Testis (tissue), 3 donors: ENCODE results near the gene SMIM36. TPM values are rescaled to one million over a fixed set of nuclear protein-coding genes. Genes with fewer than 3 reads are reported as not detected.
A peak's percentile ranks its signal among the peaks of the same experiment; 100 is the strongest.
"Not testable (repeated sequence)": the region's sequence is repeated elsewhere in the genome, so short reads cannot be mapped to it uniquely, and the experiment has no call there.

Source experiments
- DNase-seq: peaks from one replicate; pipeline ENCODE4 v3.0.0-alpha.2; 2019
- H3K27ac ChIP-seq, 2 donors: fragments of 200-600 bp; sonication (generic); one replicate each; pipeline ENCODE4 v1.5.1; 2019
- H3K27me3 ChIP-seq: fragments of 200-600 bp; sonication (generic); one replicate; pipeline ENCODE4 v1.5.1; 2019
- H3K36me3 ChIP-seq: fragments of 200-600 bp; sonication (generic); one replicate; pipeline ENCODE4 v1.5.1; 2017; ENCODE audit warnings: low read depth; ENCODE audit errors: missing control alignments
- H3K4me1 ChIP-seq: fragments of 200-600 bp; sonication (generic); one replicate; pipeline ENCODE4 v1.5.1; 2019
- H3K4me3 ChIP-seq, 2 donors: fragments of 200-600 bp; sonication (generic); one replicate each; pipeline ENCODE4 v1.5.1; 2017 to 2019
- H3K9me3 ChIP-seq: fragments of 200-600 bp; sonication (generic); one replicate; pipeline ENCODE4 v1.5.1; 2017
- POLR2A ChIP-seq: fragments of 450-650 bp; IDR thresholded peaks from one replicate; pipeline ENCODE4 v1.6.1; 2017; ENCODE audit warnings: antibody characterized with exemption, mild to moderate bottlenecking, moderate library complexity
- WGBS, 2 donors: methylation state at CpG; one replicate each; pipeline ENCODE4 v1.1.5; 2018; 5-methylcytosine and 5-hydroxymethylcytosine counted together
- intact Hi-C: fragments of 100-400 bp; cut with DNase I; formaldehyde crosslinking; loops from one replicate; pipeline ENCODE4 v1.15.1; 2023; ENCODE audit warnings: low total_unique reads
- polyA plus RNA-seq: library from polyadenylated mRNA; stranded (reverse); fragments of 350-450 nt; fragmentation: Illumina TruSeq; extraction: RNeasy Lipid Tissue Mini Kit (QIAGEN cat#74804); gene quantifications from one replicate; pipeline ENCODE4 v1.2.3, GENCODE V29; 2014; ENCODE audit warnings: low read depth, low replicate concordance; ENCODE audit not compliant: insufficient read depth
- total RNA-seq, 2 donors: library from RNA; depleted of rRNA; stranded (reverse); fragments of >200 nt; gene quantifications; one replicate each; pipeline ENCODE4 v1.2.3, GENCODE V29; 2016
- TF ChIP-seq, protein P1 (sequence below), 3 experiments: fragments of 450-650 bp in 2 of 3; fragments of 200-600 bp in 1 of 3; sonication (generic) in 1 of 3; IDR thresholded peaks; one replicate each; pipeline ENCODE4 v1.5.1; 2016 to 2019; ENCODE audit warnings: antibody characterized with exemption in 3 of 3, mild to moderate bottlenecking in 2 of 3, moderate library complexity in 1 of 3

Gene SMIM36
- total and polyA plus RNA-seq, 3 donors from 2014 or later: 0.55 to 26.0 (median 9.5) TPM

DNA sequence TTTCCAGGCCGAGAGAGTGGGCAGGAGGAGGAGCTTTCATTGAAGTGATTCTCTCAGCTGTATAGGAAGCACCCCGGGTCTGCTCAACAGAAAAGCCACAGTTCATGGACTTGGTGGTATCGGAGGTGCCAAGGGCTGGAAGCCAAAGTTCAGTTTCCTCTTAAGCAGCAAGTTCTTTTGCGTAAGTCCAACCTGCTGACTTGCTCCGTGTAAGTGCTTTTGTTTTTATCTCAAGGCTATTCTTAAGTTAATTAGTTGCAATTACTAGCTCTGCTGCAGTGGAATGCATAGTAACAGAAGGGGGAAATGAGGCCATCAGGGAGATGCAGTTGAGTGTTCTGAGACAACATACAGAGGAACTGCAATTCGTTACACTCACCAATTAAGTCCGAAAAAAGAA is 44.6 kb downstream of the SMIM36 start:
- Histone ChIP-seq H3K4me1 (peaks cover 14% of the 10 kb centered on the region), H3K4me3 (no peak overlapping the region), H3K36me3 (no peaks in the 10 kb centered on the region), H3K9me3 (no peaks in the 10 kb centered on the region), H3K27ac (peak overlapping the region in 1 of 2 donors; percentile 59), H3K27me3 (no peaks in the 10 kb centered on the region)
- DNase-seq: peak; percentile 87
- intact Hi-C loops: no loop called here
- WGBS, 2 donors: 22 to 24% methylated on average over 7 of the region's 7 CpGs
- TF ChIP-seq POLR2A: no peak
- TF ChIP-seq, protein P1, sequence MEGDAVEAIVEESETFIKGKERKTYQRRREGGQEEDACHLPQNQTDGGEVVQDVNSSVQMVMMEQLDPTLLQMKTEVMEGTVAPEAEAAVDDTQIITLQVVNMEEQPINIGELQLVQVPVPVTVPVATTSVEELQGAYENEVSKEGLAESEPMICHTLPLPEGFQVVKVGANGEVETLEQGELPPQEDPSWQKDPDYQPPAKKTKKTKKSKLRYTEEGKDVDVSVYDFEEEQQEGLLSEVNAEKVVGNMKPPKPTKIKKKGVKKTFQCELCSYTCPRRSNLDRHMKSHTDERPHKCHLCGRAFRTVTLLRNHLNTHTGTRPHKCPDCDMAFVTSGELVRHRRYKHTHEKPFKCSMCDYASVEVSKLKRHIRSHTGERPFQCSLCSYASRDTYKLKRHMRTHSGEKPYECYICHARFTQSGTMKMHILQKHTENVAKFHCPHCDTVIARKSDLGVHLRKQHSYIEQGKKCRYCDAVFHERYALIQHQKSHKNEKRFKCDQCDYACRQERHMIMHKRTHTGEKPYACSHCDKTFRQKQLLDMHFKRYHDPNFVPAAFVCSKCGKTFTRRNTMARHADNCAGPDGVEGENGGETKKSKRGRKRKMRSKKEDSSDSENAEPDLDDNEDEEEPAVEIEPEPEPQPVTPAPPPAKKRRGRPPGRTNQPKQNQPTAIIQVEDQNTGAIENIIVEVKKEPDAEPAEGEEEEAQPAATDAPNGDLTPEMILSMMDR (IDR thresholded peaks at IDR 0.05): no peak

DNA sequence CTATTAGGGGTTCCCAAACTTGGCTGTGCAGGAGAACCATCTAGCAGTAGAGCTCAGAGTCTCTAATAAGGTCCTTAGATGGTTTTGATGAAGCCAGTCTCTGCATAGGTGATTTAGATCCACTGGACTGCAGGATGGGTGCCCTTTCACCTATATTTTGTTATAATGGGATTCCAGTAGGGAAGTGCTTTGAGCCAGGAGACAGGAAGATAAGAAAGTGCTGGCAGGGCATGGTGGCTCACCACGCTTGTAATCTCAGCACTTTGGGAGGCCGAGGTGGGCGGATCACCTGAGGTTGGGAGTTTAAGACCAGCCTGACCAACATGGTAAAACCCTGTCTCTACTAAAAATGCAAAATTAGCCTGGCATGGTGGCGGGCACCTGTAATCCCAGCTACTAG is 45.5 kb downstream of the SMIM36 start:
- intact Hi-C loops, H3K27me3 ChIP-seq, H3K9me3 ChIP-seq, H3K27ac ChIP-seq, DNase-seq, H3K4me3 ChIP-seq, H3K36me3 ChIP-seq: not testable (repeated sequence)
- peaks cover 14% of the 10 kb centered on the region for H3K4me1 ChIP-seq
- 81 to 90% methylated on average over 4 of the region's 4 CpGs for WGBS, 2 donors

DNA sequence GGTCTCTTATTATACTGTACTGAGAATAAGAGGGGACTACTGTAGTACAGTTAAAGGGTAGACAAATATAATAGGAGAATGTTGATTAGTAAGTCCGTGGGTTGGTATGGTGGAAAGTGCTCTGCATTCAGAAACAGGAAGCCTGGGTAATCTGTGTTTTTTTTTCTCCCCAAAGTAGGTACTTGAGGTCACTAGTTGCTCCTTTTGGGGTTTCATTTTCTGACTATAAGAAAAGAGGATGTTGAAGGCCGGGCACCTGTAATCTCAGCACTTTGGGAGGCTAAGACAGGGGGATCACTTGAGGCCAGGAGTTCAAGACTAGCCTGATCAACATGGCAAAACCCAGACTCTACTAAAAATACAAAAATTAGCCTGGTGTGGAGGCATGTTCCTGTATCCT is 47.7 kb downstream of the SMIM36 start:
- TF ChIP-seq POLR2A: no peak
- TF ChIP-seq, protein P1 (IDR thresholded peaks at IDR 0.05): no peak
- Histone ChIP-seq H3K9me3 (no peaks in the 10 kb centered on the region), H3K27me3 (no peaks in the 10 kb centered on the region), H3K27ac (no peak overlapping the region), H3K36me3 (no peaks in the 10 kb centered on the region), H3K4me3 (no peak overlapping the region), H3K4me1 (peaks cover 14% of the 10 kb centered on the region)
- DNase-seq: no peak
- intact Hi-C loops: no loop called here
- WGBS, 2 donors: 74 to 87% methylated on average over 2 of the region's 2 CpGs

DNA sequence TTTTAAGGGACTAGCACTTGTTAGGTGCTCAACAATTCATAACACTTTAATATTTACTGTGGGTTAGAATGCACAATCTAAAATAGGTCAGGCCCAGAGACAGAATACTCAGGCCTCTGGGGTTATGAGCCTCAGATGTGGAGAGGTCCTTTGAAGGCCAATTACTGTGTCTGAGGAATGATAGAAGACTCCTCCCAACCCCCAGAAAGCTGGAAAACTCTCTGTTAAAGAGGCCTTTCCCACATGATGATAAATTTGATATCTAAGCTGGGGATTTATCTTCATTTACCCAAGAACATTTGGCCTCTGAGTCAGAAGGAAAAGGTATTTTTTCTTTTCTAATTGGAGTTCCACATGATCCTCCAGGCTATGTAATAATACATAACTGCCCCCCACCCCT is 48.5 kb downstream of the SMIM36 start:
- H3K4me1 ChIP-seq: peaks cover 14% of the 10 kb centered on the region
- H3K4me3 ChIP-seq: no peak overlapping the region
- intact Hi-C loops: no loop called here
- H3K9me3 ChIP-seq: no peaks in the 10 kb centered on the region
- H3K27me3 ChIP-seq: no peaks in the 10 kb centered on the region
- TF ChIP-seq POLR2A: no peak
- TF ChIP-seq, protein P1 (IDR thresholded peaks at IDR 0.05): no peak
- H3K27ac ChIP-seq: no peak overlapping the region
- no peak for DNase-seq
- no peaks in the 10 kb centered on the region for H3K36me3 ChIP-seq

DNA sequence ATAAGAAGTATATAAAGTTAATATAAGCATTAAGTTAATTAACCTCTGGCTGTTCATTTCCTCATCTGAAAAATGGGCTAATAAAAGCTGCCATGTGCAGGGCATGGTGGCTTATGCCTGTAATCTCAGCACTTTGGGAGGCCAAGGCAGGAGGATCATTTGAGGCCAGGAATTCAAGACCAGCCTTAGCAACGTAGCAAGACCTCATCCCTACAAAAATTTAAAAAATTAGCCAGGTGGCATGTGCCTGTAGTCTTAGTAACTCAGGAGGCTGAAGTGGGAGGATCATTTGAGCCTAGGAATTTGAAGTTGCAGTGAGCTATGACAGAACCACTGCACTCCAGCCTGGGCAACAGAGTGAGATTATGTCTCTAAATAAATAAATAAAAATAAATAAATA is 49.0 kb downstream of the SMIM36 start:
- Histone ChIP-seq H3K4me3 (no peak overlapping the region), H3K9me3 (no peaks in the 10 kb centered on the region), H3K27ac (no peak overlapping the region), H3K36me3 (no peaks in the 10 kb centered on the region), H3K27me3 (no peaks in the 10 kb centered on the region), H3K4me1 (peaks cover 14% of the 10 kb centered on the region)
- WGBS, 2 donors: 90 to 94% methylated on average over 1 of the region's 1 CpG
- TF ChIP-seq, protein P1 (IDR thresholded peaks at IDR 0.05): no peak
- TF ChIP-seq POLR2A: no peak
- intact Hi-C loops: no loop called here
- no peak for DNase-seq
